Right lobe of liver (tissue), 6 donors: ENCODE data around the gene PCBP4. TPM values are rescaled to one million over a fixed set of nuclear protein-coding genes. Genes with fewer than 3 reads are reported as not detected.

Source experiments
- ATAC-seq, 4 donors: fragments of 200-7000 bp; cut with Tn5 transposase; one replicate each; pipeline ENCODE4 v1.9.1; 2020; ENCODE audit warnings: mild to moderate bottlenecking in 4 of 4, moderate library complexity in 4 of 4
- DNase-seq, 3 donors: peaks; one replicate each; pipeline ENCODE4 v3.0.0-alpha.2; 2020
- H3K27ac ChIP-seq, 3 donors: fragments of 200-600 bp; one replicate each; pipeline ENCODE4 v1.8.0; 2022
- H3K27me3 ChIP-seq, 2 donors: fragments of 200-600 bp; one replicate each; pipeline ENCODE4 v1.8.0; 2022
- H3K36me3 ChIP-seq, 4 donors: fragments of 200-600 bp; sonication (generic) in 1 of 4; one replicate each; pipeline versions ENCODE4 v1.5.1 to v1.8.0; 2017 to 2022; ENCODE audit warnings: control low read depth in 1 of 4
- H3K4me1 ChIP-seq, 4 donors: fragments of 200-600 bp; sonication (generic) in 1 of 4; one replicate each; pipeline versions ENCODE4 v1.5.1 to v1.8.0; 2017 to 2022; ENCODE audit warnings: control low read depth in 1 of 4
- H3K4me3 ChIP-seq, 3 donors: fragments of 200-600 bp; one replicate each; pipeline ENCODE4 v1.8.0; 2022
- H3K9me3 ChIP-seq, 4 donors: fragments of 200-600 bp; sonication (generic) in 1 of 4; one replicate each; pipeline versions ENCODE4 v1.5.1 to v1.8.0; 2017 to 2022; ENCODE audit warnings: control low read depth in 1 of 4
- POLR2A ChIP-seq: fragments of 450-650 bp; IDR thresholded peaks from one replicate; pipeline ENCODE4 v1.6.1; 2017; ENCODE audit warnings: antibody characterized with exemption, mild to moderate bottlenecking
- WGBS: methylation state at CpG from one replicate; pipeline ENCODE4 v1.1.6; 2018; ENCODE audit warnings: low coverage, low lambda C conversion rate; ENCODE audit not compliant: insufficient coverage; ENCODE audit errors: missing lambda C conversion rate; 5-methylcytosine and 5-hydroxymethylcytosine counted together
- intact Hi-C, 2 donors: fragments of 100-400 bp; cut with DNase I; formaldehyde crosslinking; loops; one replicate each; pipeline versions ENCODE4 v1.11.2 to v1.14.1; 2022
- total RNA-seq, 6 experiments: library from RNA; depleted of rRNA in 2 of 6; stranded (reverse); fragments of >200 nt in 2 of 6; fragmentation: NEBNext Ultra II Directional in 3 of 6; extraction: Animal tissue kit (Norgen Biotek cat#: 25700) in 3 of 6; gene quantifications; one replicate each; pipeline versions ENCODE4 v1.1.0 to v1.2.4, GENCODE V29; 2016 to 2023
- TF ChIP-seq, protein P1 (sequence below), 4 donors: fragments of 200-600 bp in 3 of 4; fragments of 450-650 bp in 1 of 4; IDR thresholded peaks; one replicate each; pipeline versions ENCODE4 v1.5.1 to v1.8.0; 2016 to 2022; ENCODE audit warnings: antibody characterized with exemption in 4 of 4, mild to moderate bottlenecking in 2 of 4
- donor health status: DM: no; HTN: yes; CAD: no.
- donor health status: DM: no; HTN: no; CAD: no.
- donor health status: DM: no; HTN: no; CAD: no.
- donor health status: DM: no; HTN: yes; CAD: no.
- donor health status: DM: no; HTN: yes; CAD: no.

The PCBP4 gene
- total RNA-seq, 6 experiments from 2014 or later, result 6.5 to 19.2 (median 11.7) TPM

DNA sequence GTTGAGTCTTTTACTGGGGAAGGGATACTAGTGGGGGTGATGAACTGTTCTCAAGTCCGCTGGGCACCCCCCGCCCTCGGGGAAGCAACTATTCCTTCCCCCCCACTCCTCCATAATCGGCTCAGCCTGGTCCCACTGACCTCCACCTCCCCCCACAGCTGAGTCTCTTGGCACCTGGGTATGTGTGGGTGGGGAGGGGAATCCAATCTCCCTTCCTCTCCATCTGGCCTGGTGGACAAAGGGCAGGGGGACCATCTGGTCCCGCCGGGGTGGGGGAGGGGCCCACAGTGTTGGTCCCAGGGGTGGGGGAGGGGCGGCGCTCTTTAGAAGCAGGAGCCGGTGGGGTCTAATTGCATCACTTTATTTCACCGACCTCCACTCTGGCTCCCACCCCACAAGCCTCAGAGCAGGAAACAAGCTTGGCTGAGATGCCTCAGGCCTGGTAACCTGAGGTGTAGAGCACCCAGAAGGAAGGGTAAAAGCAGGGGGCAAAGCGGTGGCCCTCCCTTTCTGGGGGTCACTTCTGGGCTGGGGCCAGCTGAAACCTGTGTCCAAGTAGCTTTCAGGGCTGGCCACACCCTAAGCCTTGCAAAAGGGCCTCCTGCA is 1.0 kb upstream of the PCBP4 start:
- Histone ChIP-seq H3K27me3 (no peaks in the 10 kb centered on the region), H3K4me1 (peaks cover 0 to 37% (median 12%) of the 10 kb centered on the region in 4 donors), H3K27ac (peak overlapping the region; percentile 47 to 80 (median 55)), H3K9me3 (no peaks in the 10 kb centered on the region), H3K36me3 (no peaks in the 10 kb centered on the region), H3K4me3 (peak overlapping the region; percentile 54 to 62 (median 57))
- ATAC-seq, result peak in 3 of 4 donors; percentile 1 to 42 (median 33)
- 9% methylated on average over 7 of the region's 11 CpGs for WGBS
- intact Hi-C loops, result no loop called here
- no peak for DNase-seq
- TF ChIP-seq, protein P1, sequence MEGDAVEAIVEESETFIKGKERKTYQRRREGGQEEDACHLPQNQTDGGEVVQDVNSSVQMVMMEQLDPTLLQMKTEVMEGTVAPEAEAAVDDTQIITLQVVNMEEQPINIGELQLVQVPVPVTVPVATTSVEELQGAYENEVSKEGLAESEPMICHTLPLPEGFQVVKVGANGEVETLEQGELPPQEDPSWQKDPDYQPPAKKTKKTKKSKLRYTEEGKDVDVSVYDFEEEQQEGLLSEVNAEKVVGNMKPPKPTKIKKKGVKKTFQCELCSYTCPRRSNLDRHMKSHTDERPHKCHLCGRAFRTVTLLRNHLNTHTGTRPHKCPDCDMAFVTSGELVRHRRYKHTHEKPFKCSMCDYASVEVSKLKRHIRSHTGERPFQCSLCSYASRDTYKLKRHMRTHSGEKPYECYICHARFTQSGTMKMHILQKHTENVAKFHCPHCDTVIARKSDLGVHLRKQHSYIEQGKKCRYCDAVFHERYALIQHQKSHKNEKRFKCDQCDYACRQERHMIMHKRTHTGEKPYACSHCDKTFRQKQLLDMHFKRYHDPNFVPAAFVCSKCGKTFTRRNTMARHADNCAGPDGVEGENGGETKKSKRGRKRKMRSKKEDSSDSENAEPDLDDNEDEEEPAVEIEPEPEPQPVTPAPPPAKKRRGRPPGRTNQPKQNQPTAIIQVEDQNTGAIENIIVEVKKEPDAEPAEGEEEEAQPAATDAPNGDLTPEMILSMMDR (IDR thresholded peaks at IDR 0.05), result no peak

DNA sequence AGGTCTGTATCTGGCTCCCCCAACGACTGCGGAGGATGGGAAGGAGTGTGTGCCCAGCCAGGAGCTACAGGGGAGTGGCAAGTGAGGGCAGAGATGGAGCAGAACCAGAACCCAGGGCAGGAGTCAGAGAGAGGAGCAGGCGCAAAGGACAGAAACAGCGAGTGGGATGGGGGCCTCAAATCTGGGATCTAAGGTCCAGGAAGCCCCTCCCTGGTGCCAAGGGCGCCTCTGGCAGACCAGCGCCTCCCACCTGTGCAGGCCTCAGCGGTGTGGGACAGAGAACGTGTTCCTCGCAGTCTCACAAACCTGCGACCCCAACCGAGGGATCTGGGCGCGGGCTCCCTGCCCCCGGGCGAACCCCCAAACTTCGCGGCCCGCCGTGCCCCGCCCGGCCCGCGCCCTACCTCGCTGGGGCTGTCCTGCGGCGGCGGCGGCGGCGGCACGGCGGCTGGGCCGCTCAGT is 301 bp downstream of the PCBP4 start:
- ATAC-seq, result no peak

DNA sequence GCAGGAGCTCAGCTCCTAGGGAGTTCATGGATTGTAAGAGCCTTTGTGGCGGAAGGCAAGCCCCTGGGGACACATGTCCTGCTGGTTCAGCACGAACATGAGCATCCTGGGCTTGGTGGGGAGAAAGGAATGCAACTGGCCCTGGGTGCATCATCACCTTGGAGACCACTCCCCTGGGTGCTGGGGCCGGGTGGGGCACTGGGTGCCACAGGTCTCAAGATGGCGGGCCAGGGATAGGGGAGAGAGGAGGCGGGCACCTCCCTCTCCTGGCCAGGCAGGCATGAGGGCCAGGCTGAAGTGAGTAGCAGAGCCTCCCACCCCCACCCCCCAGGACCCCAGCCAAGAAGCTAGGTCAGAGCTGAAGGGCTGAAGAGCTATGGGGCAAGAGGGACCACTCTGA is 768 bp downstream of the PCBP4 start:
- WGBS, result no CpG with 5 or more reads among the region's 5 CpGs
- Histone ChIP-seq H3K27ac (no peak overlapping the region), H3K4me1 (peaks cover 0 to 27% (median 10%) of the 10 kb centered on the region in 4 donors), H3K4me3 (peak overlapping the region; percentile 57 to 63 (median 62)), H3K9me3 (no peaks in the 10 kb centered on the region), H3K36me3 (no peaks in the 10 kb centered on the region), H3K27me3 (no peaks in the 10 kb centered on the region)
- TF ChIP-seq, protein P1 (IDR thresholded peaks at IDR 0.05), result no peak
- no peak for TF ChIP-seq POLR2A
- intact Hi-C loops, result no loop called here
- DNase-seq, result no peak
- ATAC-seq, result no peak

More for the DNA sequence above, 301 bp downstream of the PCBP4 start:
- H3K36me3 ChIP-seq, result no peaks in the 10 kb centered on the region
- H3K4me3 ChIP-seq, result peak overlapping the region; percentile 57 to 63 (median 62)
- DNase-seq, result no peak
- WGBS, result 12% methylated on average over 16 of the region's 33 CpGs
- TF ChIP-seq, protein P1 (IDR thresholded peaks at IDR 0.05), result no peak
- TF ChIP-seq POLR2A, result peak; percentile 47
- peaks cover 0 to 32% (median 12%) of the 10 kb centered on the region in 4 donors for H3K4me1 ChIP-seq
- H3K27me3 ChIP-seq, result no peaks in the 10 kb centered on the region
- no peaks in the 10 kb centered on the region for H3K9me3 ChIP-seq
- H3K27ac ChIP-seq, result peak overlapping the region in 2 of 3 donors; percentile 55 to 69
- intact Hi-C loops, result no loop called here

DNA sequence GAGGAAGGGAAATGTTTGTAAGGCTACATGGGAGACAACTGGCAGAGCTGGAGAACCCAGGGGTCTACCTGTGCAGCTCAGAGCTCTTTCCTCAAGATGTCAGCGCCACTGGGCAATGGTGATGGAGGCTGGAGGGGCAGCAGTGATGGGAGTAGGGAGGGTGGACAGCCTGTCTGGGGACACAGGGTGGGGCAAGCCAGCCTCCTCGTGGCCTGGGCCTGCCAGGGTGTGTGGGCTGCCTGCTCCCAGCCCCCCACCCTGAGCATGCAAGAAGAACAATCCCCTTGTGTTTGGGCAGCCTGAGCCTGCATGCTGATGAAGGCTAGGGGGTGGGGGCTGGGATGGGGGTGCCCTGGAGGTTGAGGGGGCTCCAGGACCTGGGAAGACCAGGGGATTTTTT is 1.2 kb downstream of the PCBP4 start:
- no peak overlapping the region for H3K4me3 ChIP-seq

More for the DNA sequence above, 1.2 kb downstream of the PCBP4 start:
- Histone ChIP-seq H3K36me3 (no peaks in the 10 kb centered on the region), H3K9me3 (no peaks in the 10 kb centered on the region), H3K27me3 (no peaks in the 10 kb centered on the region), H3K4me1 (peaks cover 0 to 23% (median 8%) of the 10 kb centered on the region in 4 donors), H3K27ac (no peak overlapping the region)
- no peak for ATAC-seq
- TF ChIP-seq, protein P1 (IDR thresholded peaks at IDR 0.05), result no peak
- TF ChIP-seq POLR2A, result no peak
- WGBS, result 67% methylated on average over 1 of the region's 2 CpGs
- intact Hi-C loops, result no loop called here
- no peak for DNase-seq
